K562 (cell line): ENCODE measurements around the gene KRTAP3-3. TPM values are rescaled to one million over a fixed set of nuclear protein-coding genes. Genes with fewer than 3 reads are reported as not detected.

Experiments used
- ATAC-seq: fragments of 200-7000 bp; cut with Tn5 transposase; 3 replicates; pipeline ENCODE4 v1.9.1; 2020; ENCODE audit warnings: moderate library complexity
- BruUV-seq: library from RNA; stranded (reverse); fragments of 400-500 nt; replicated peaks from 2 replicates; lab custom pipeline; 2021; lab: Mats Ljungman, UMichigan
- CTCF ChIA-PET: fragments of 300-600 bp; formaldehyde crosslinking; extraction: SDS; loops from one replicate; lab custom pipeline; 2021; ENCODE audit warnings: low intra/inter-chr PET ratio; lab: Yijun Ruan, JAX
- POLR2A ChIA-PET: fragments of 300-600, 350-650 bp; sonication (Branson Sonifier 250); formaldehyde crosslinking; extraction: SDS; loops from one replicate; lab custom pipeline; 2021; ENCODE audit warnings: antibody characterized with exemption, inconsistent platforms; lab: Yijun Ruan, JAX
- DNase-seq, 4 experiments: peaks; one replicate each; pipeline versions ENCODE4 v3.0.0 to v3.0.0-alpha.2; 2011 to 2018; ENCODE audit warnings: low spot score in 3 of 4, mixed read lengths in 3 of 4; ENCODE audit errors: extremely low read depth in 1 of 4
- FAIRE-seq: peaks from 2 replicates; lab custom pipeline; 2011; peaks lifted over from hg19 to GRCh38; lab: Jason Lieb, UNC
- H2AFZ ChIP-seq: 2 replicates; pipeline ENCODE4 v1.6.0; 2011; ENCODE audit warnings: low read depth, low read length, control low read depth, inconsistent platforms
- H3K27ac ChIP-seq: fragments of 200-600 bp; 3 replicates; pipeline ENCODE4 v1.8.0; 2011; ENCODE audit warnings: low read depth, mild to moderate bottlenecking, control low read depth, inconsistent platforms, low read length, moderate library complexity, mixed read lengths; ENCODE audit errors: extremely low read depth
- H3K27me3 ChIP-seq, 2 experiments: fragments of 300-600 bp in 1 of 2; 2 replicates in 1 of 2; 3 replicates in 1 of 2; pipeline versions ENCODE4 v1.6.0 to v1.8.0; 2011; ENCODE audit warnings: inconsistent platforms in 2 of 2, low read length in 2 of 2, mild to moderate bottlenecking in 1 of 2, mixed read lengths in 1 of 2, moderate library complexity in 1 of 2; ENCODE audit not compliant: control insufficient read depth in 2 of 2, insufficient read depth in 2 of 2
- H3K36me3 ChIP-seq: fragments of 300-600 bp; 3 replicates; pipeline ENCODE4 v1.8.0; 2011; ENCODE audit warnings: mild to moderate bottlenecking, low read length, inconsistent platforms; ENCODE audit not compliant: control insufficient read depth, insufficient read depth
- H3K4me1 ChIP-seq, 2 experiments: fragments of 200-600 bp in 1 of 2; replicated peaks in 1 of 2; 2 replicates in 1 of 2; 3 replicates in 1 of 2; pipeline versions ENCODE4 v1.5.1 to v1.8.0; 2011; ENCODE audit warnings: inconsistent platforms in 2 of 2, low read length in 2 of 2, mild to moderate bottlenecking in 1 of 2, mixed read lengths in 1 of 2, moderate library complexity in 1 of 2; ENCODE audit not compliant: control insufficient read depth in 2 of 2, insufficient read depth in 2 of 2
- H3K4me2 ChIP-seq: 2 replicates; pipeline ENCODE4 v1.6.1; 2011; ENCODE audit warnings: low read length, control low read depth, inconsistent platforms, mixed read lengths; ENCODE audit not compliant: insufficient read depth
- H3K4me3 ChIP-seq: fragments of 200-600 bp; sonication (generic), shearing (Covaris generic); 2 replicates; pipeline ENCODE4 v1.5.1; 2016; ENCODE audit warnings: control low read depth, inconsistent platforms
- H3K79me2 ChIP-seq: fragments of 200-600 bp; 3 replicates; pipeline ENCODE4 v1.8.0; 2011; ENCODE audit warnings: low read length, inconsistent platforms; ENCODE audit not compliant: control insufficient read depth, insufficient read depth
- H3K9ac ChIP-seq, 2 experiments: 2 replicates each; pipeline versions ENCODE4 v1.6.0 to v1.6.1; 2011; ENCODE audit warnings: low read depth in 2 of 2, low read length in 2 of 2, control low read depth in 1 of 2, inconsistent platforms in 1 of 2, mild to moderate bottlenecking in 1 of 2, mixed read lengths in 1 of 2; ENCODE audit not compliant: insufficient read depth in 1 of 2
- H3K9me1 ChIP-seq: one replicate; pipeline ENCODE4 v1.6.0; 2011; ENCODE audit warnings: inconsistent platforms, mild to moderate bottlenecking, low read length, moderate library complexity; ENCODE audit not compliant: control insufficient read depth, insufficient read depth
- H3K9me3 ChIP-seq: replicated peaks from 2 replicates; pipeline ENCODE4 v1.5.1; 2011; ENCODE audit warnings: low read depth, low read length, inconsistent platforms; ENCODE audit not compliant: control insufficient read depth, insufficient read depth
- H4K20me1 ChIP-seq: replicated peaks from 2 replicates; pipeline ENCODE4 v1.6.1; 2011; ENCODE audit warnings: low read length, inconsistent platforms, mixed read lengths; ENCODE audit not compliant: control insufficient read depth, insufficient read depth
- BACH1 ChIP-seq: fragments of 200-800 bp; sonication (Bioruptor generic); IDR thresholded peaks from 2 replicates; pipeline ENCODE4 v1.6.1; 2016; ENCODE audit warnings: missing genetic modification characterization, missing compliant biosample characterization
- CAMTA2 ChIP-seq: fragments of 250-450 bp; sonication (Bioruptor Pico); conservative IDR thresholded peaks from 2 replicates; pipeline ENCODE4 v1.5.1; 2022
- HLTF ChIP-seq: fragments of 450-650 bp; IDR thresholded peaks from 2 replicates; pipeline ENCODE4 v1.6.1; 2016
- HNRNPUL1 ChIP-seq: fragments of 200-400 bp; formaldehyde crosslinking; IDR thresholded peaks from 2 replicates; pipeline ENCODE4 v1.6.1; 2017; ENCODE audit warnings: low read length
- PRMT5 ChIP-seq: sonication (generic); formaldehyde crosslinking; IDR thresholded peaks from 2 replicates; pipeline ENCODE4 v1.5.0; 2020; ENCODE audit warnings: missing genetic modification reagents
- RREB1 ChIP-seq: fragments of 250-450 bp; sonication (Bioruptor Pico); IDR thresholded peaks from 2 replicates; pipeline ENCODE4 v1.4.0; 2020
- SLC30A9 ChIP-seq: fragments of 250-450 bp; sonication (Bioruptor Pico); IDR thresholded peaks from 2 replicates; pipeline ENCODE4 v1.8.0; 2022; ENCODE audit warnings: mild to moderate bottlenecking, moderate library complexity
- TAL1 ChIP-seq: fragments of 450-650 bp; IDR thresholded peaks from 2 replicates; pipeline ENCODE4 v1.6.1; 2016; ENCODE audit warnings: mild to moderate bottlenecking
- ZBTB40 ChIP-seq, 2 experiments: fragments of 450-650 bp in 1 of 2; sonication (generic) in 1 of 2; formaldehyde crosslinking in 1 of 2; IDR thresholded peaks; 2 replicates each; pipeline versions ENCODE4 v1.7.1 to v1.9.0; 2016 to 2022; ENCODE audit warnings: inconsistent platforms in 1 of 2, mild to moderate bottlenecking in 1 of 2, missing genetic modification reagents in 1 of 2
- WGBS: fragments of 100-300 bp; shearing (Covaris generic); methylation state at CpG from one replicate; pipeline ENCODE4 v1.1.6; 2016; ENCODE audit warnings: low coverage, mixed read lengths; ENCODE audit not compliant: insufficient coverage; ENCODE audit errors: missing lambda C conversion rate; 5-methylcytosine and 5-hydroxymethylcytosine counted together
- in situ Hi-C: fragments of 300-500 bp; cut with MboI; formaldehyde crosslinking; loops from 4 replicates; pipeline ENCODE4 v1.15.0; 2018; ENCODE audit warnings: inconsistent platforms, mixed read lengths
- intact Hi-C: fragments of 100-400 bp; cut with micrococcal nuclease; formaldehyde crosslinking; loops from 2 replicates; pipeline ENCODE4 v1.14.2; 2022
- polyA plus RNA-seq, 8 experiments: library from polyadenylated mRNA; depleted of rRNA in 4 of 8; stranded (reverse) in 5 of 8; unstranded in 3 of 8; fragments of >200 nt; fragmentation: Nextera tagmentation in 2 of 8; fragmentation: Illumina TruSeq in 1 of 8; extraction: Ambion mirVana in 2 of 8; extraction: Trizol in 1 of 8; gene quantifications; 2 replicates each; pipeline versions ENCODE4 v1.2.1 to v1.2.3, GENCODE V29; 2011 to 2014; ENCODE audit warnings: inconsistent platforms in 1 of 8, missing spikeins in 1 of 8
- total RNA-seq, 7 experiments: library from RNA; depleted of rRNA in 6 of 7; stranded (reverse); fragments of >200 nt in 6 of 7; fragmentation: Illumina TruSeq in 2 of 7; extraction: Trizol in 2 of 7; gene quantifications; 2 replicates each; pipeline versions ENCODE4 v1.2.1 to v1.2.3, GENCODE V29; 2011 to 2021; ENCODE audit warnings: low replicate concordance in 1 of 7

The KRTAP3-3 gene
- total and polyA plus RNA-seq, 9 of the 15 experiments (the other 6 are each of a cell fraction or from before 2014, with no cell fraction given) = not detected

- Histone ChIP-seq H3K27ac (no peak overlapping the region), H3K36me3 (no peaks in the 10 kb centered on the region), H3K4me3 (no peak overlapping the region), H3K9me1 (no peaks in the 10 kb centered on the region), H3K9me3 (no peaks in the 10 kb centered on the region), H2AFZ (no peak overlapping the region), H3K4me1 (no peaks in the 10 kb centered on the region; a peak in 1 of 5 replicates), H3K4me2 (no peak overlapping the region), H3K27me3 (peaks cover 0 to 9% of the 10 kb centered on the region in 2 experiments; a peak in 3 of 5 replicates), H4K20me1 (no peaks in the 10 kb centered on the region), H3K9ac (no peak overlapping the region), H3K79me2 (no peaks in the 10 kb centered on the region)
- ChIA-PET POLR2A (no interaction called here), CTCF (no interaction called here)
- WGBS = 2% methylated on average over 5 of the region's 5 CpGs
- no peak for FAIRE-seq
- intact Hi-C loops (no loop called here), in situ Hi-C loops (no loop called here)
- ATAC-seq = no peak
- no TSS peak for BruUV-seq
- no peak for DNase-seq
- TF ChIP-seq HLTF = no peak
- TF ChIP-seq RREB1 (CRISPR knock-in tag) = no peak
- no peak for TF ChIP-seq TAL1
- no peak for TF ChIP-seq PRMT5 (CRISPR knock-in tag)
- no peak for TF ChIP-seq CAMTA2 (CRISPR knock-in tag)
- TF ChIP-seq HNRNPUL1 = no peak
- TF ChIP-seq ZBTB40 (IDR thresholded peaks at IDR 0.05) = no peak
- TF ChIP-seq ZBTB40 (CRISPR knock-in tag; IDR thresholded peaks at IDR 0.05) = no peak
- no peak for TF ChIP-seq BACH1 (tag)
- TF ChIP-seq SLC30A9 (CRISPR knock-in tag) = no peak
Measured at GRCh38 chr17:41002814-41003213, 8.8 kb upstream of the KRTAP3-3 start.
